Bronchial epithelial cell (primary cell): Measurements from ENCODE around the gene FBXO17. TPM values are rescaled to one million over a fixed set of nuclear protein-coding genes. Genes with fewer than 3 reads are reported as not detected.

ENCODE experiments used
- DNase-seq: peaks from one replicate; pipeline ENCODE4 v3.0.0-alpha.2; 2010; ENCODE audit warnings: low read depth
- FAIRE-seq: peaks from 2 replicates; lab custom pipeline; 2011; peaks lifted over from hg19 to GRCh38; lab: Jason Lieb, UNC
- H3K27me3 ChIP-seq: 2 replicates; pipeline ENCODE4 v1.5.1; 2011; ENCODE audit warnings: low read length; ENCODE audit not compliant: control insufficient read depth, insufficient read depth
- H3K36me3 ChIP-seq: 2 replicates; pipeline ENCODE4 v1.5.1; 2011; ENCODE audit warnings: low read length; ENCODE audit not compliant: control insufficient read depth, insufficient read depth
- H3K4me3 ChIP-seq: 2 replicates; pipeline ENCODE4 v1.5.1; 2011; ENCODE audit warnings: mild to moderate bottlenecking, low read depth, low read length, control low read depth
- total RNA-seq: library from RNA; depleted of rRNA; stranded (reverse); fragments of >200 nt; gene quantifications from 2 replicates; pipeline ENCODE4 v1.2.1, GENCODE V29; 2014
- TF ChIP-seq, protein P1 (sequence below): IDR thresholded peaks from 2 replicates; pipeline ENCODE4 v1.5.1; 2011; ENCODE audit warnings: mild to moderate bottlenecking, moderate library complexity, low read length, control low read depth, inconsistent platforms; ENCODE audit not compliant: insufficient read depth, severe bottlenecking

Gene FBXO17
- total RNA-seq, 1 donor from 2014 or later = 11.6 TPM

DNA sequence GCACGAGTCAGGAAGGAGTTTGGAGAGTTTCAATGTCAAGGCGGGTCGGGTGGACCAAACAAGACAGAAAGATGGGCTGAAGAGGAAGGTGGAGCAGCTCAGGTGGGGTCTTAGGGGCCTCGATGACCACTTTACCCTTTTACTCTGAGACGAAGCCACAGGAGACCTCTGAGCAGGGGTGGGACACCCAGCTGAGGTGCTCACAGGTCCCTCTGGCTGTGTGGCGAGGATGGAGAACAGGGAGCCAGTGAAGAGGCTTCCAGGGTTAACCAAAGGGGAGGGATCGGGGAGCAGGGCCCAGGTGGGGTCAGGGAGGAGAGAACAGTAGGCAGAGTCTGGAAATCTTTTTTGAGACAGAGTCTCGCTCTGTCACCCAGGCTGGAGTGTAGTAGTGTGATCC, 61.6 kb downstream of the FBXO17 start:
- TF ChIP-seq, protein P1, sequence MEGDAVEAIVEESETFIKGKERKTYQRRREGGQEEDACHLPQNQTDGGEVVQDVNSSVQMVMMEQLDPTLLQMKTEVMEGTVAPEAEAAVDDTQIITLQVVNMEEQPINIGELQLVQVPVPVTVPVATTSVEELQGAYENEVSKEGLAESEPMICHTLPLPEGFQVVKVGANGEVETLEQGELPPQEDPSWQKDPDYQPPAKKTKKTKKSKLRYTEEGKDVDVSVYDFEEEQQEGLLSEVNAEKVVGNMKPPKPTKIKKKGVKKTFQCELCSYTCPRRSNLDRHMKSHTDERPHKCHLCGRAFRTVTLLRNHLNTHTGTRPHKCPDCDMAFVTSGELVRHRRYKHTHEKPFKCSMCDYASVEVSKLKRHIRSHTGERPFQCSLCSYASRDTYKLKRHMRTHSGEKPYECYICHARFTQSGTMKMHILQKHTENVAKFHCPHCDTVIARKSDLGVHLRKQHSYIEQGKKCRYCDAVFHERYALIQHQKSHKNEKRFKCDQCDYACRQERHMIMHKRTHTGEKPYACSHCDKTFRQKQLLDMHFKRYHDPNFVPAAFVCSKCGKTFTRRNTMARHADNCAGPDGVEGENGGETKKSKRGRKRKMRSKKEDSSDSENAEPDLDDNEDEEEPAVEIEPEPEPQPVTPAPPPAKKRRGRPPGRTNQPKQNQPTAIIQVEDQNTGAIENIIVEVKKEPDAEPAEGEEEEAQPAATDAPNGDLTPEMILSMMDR = no peak
- no peak for DNase-seq
- no peak for FAIRE-seq
- Histone ChIP-seq H3K4me3 (no peak overlapping the region), H3K36me3 (no peaks in the 10 kb centered on the region), H3K27me3 (no peaks in the 10 kb centered on the region)

DNA sequence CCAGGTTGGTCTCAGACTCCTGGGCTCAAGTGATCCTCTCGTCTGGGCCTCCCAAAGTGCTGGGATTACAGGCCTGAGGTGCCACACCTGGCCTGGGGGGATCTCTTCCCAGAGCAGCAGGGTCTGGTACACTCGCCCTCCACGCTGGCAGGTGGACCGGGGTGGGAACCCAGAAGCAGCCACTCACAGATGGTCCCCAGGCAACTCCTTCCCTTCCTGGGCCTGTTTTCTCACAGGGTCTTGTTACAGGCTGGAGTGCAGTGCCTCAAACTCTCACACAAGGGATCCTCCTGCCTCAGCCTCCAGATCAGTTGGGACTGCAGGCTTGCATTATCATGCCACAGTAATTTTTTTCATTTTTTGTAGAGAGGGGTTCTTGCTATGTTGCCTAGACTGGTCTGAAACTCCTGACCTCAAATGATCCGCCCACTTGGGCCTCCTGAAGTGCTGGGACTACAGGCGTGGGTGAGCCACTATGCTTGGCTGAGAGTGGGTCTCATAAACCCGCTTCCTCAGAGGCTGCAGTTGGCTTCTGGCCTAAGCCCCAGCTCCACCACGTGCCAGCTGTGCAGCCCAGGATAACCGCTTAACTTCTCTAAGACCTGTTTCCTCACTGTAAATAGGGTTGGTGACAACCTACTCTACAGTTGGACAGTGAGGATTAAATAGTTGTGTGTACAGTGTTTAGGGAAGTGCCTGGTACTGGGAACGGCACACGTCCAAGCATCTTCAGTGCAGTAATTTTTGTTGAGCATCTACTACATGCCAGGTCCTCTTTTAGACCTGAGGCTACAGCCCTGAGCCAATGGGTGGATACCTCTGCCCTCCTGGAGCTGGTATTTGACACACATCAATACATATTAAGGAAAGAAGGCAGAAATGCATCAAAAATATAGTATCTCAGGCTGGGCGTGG, 62.7 kb downstream of the FBXO17 start:
- H3K4me3 ChIP-seq = no peak overlapping the region
- peak; percentile 32 for FAIRE-seq
- no peaks in the 10 kb centered on the region for H3K36me3 ChIP-seq
- no peaks in the 10 kb centered on the region for H3K27me3 ChIP-seq
- DNase-seq = no peak
- TF ChIP-seq, protein P1 = no peak

DNA sequence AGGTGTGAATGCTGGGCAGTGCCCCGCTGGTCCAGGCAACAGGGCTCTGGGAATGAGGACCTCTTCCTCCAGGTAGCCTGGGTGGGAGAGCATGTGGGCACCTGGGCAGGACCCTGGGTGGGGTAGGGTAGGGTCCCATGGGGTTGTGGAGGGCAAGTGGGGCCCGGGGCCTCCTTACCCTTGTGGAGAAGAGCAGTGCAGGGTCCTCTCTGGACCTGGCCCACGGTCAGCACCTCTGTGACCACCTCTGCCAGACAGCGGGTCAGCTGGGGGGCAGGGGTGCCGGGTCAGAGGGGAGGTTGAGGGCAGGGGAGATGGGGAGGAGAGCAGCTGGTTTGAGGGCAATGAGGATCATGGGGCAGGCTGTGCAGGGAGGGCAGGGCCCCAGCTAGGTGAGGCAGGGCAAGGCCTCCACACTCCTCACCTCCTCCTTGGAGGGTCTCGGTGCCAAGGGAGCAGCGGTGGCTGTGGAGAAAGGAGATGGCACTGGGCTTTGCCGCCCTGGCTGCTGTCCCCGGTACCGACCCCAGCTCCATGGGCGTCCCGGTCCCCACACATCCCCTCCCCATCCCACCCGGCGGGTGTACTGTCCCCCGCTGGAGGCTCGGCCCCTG, 64.0 kb downstream of the FBXO17 start:
- peaks cover 7% of the 10 kb centered on the region for H3K36me3 ChIP-seq
- TF ChIP-seq, protein P1 = no peak
- no peak overlapping the region for H3K4me3 ChIP-seq
- H3K27me3 ChIP-seq = no peaks in the 10 kb centered on the region
- no peak for DNase-seq
- FAIRE-seq = no peak

DNA sequence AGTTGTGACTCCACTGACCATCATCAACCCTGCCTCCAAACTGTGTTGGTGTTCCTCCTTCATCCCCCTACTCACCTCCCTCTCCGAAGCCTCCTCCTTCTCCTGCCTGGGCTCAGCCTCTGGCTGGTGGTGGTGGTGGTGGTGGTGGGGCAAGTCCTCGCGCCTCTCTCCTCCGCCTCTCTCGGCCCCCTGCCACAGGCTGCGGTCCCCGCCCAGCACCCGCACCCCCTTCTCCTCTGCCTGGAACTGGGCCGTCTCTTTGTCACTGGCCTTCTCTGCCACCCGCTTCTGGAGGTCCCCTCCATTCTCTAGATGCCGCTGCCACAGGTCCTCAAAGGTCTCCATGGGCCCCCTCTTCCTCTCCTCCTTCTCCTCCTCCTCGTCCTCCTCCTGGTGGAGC, 65.1 kb downstream of the FBXO17 start:
- no peak for DNase-seq
- FAIRE-seq = no peak
- TF ChIP-seq, protein P1 = no peak
- Histone ChIP-seq H3K4me3 (no peak overlapping the region), H3K27me3 (no peaks in the 10 kb centered on the region), H3K36me3 (peaks cover 11% of the 10 kb centered on the region)

DNA sequence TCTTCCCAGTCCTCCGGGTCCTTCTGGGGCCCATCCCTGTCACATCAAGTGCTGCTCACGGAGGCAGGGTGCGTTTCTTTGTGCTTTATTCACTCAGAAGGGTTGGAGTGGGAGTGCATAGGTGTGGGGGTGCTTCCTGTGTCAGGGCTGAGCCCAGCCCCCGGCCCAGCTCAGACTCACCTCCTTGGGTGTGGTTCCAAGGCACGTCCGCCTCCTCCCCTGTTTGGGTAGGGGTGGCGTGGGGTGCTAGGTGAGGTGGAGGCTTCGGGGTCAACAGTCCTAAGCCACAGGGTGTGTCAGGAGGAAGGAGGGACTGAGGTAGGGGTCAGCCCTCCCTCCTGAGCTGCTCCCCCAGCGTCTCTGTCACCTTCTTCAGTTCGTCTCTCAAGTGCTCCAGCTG, 66.6 kb downstream of the FBXO17 start:
- Histone ChIP-seq H3K36me3 (peaks cover 18% of the 10 kb centered on the region), H3K27me3 (no peaks in the 10 kb centered on the region), H3K4me3 (no peak overlapping the region)
- DNase-seq = no peak
- TF ChIP-seq, protein P1 = no peak
- FAIRE-seq = no peak
